Measurements from ENCODE around the gene INAVA. TPM values are rescaled to one million over a fixed set of nuclear protein-coding genes. Genes with fewer than 3 reads are reported as not detected.

INAVA gene
- total RNA-seq, 1 donor from 2014 or later, result 23.7 TPM

- Mint-ChIP-seq H3K27ac (no peak overlapping the region), H3K4me1 (no peaks in the 10 kb centered on the region), H3K27me3 (ENCODE audit: insufficient read depth, low read depth) (no peaks in the 10 kb centered on the region), H3K9me3 (peaks cover 16% of the 10 kb centered on the region), H3K36me3 (peaks cover 2% of the 10 kb centered on the region), H3K4me3 (no peak overlapping the region)
- Histone ChIP-seq H3K9ac (no peak overlapping the region), H4K20me1 (ENCODE audit: low read depth) (no peaks in the 10 kb centered on the region), H3K36me3 (no peaks in the 10 kb centered on the region), H3K27ac (no peak overlapping the region), H2AFZ (replicated peaks) (no peak overlapping the region), H3K4me1 (no peaks in the 10 kb centered on the region), H3K9me3 (ENCODE audit: low read depth) (peaks cover 6% of the 10 kb centered on the region), H3K4me2 (no peak overlapping the region), H3K27me3 (no peaks in the 10 kb centered on the region), H3K79me2 (ENCODE audit: low read depth) (no peaks in the 10 kb centered on the region), H3K4me3 (no peak overlapping the region), H3F3A (ENCODE audit: low read depth) (no peaks in the 10 kb centered on the region)
- DNase-seq (ENCODE audit: low spot score), result no peak
- TF ChIP-seq EZH2phosphoT487 (IDR thresholded peaks at IDR 0.05) (no peak), EZH2 (IDR thresholded peaks at IDR 0.05) (no peak), CTCF (IDR thresholded peaks at IDR 0.05) (no peak)
These were observed 56.3 kb downstream of the INAVA start for GRCh38 chr1:200951016-200951415.

GRCh38 chr1:200954434-200954833 lies 59.7 kb downstream of the INAVA start:
- H3K27ac ChIP-seq, result no peak overlapping the region
- Mint-ChIP-seq H3K27me3 (ENCODE audit: insufficient read depth, low read depth) (no peaks in the 10 kb centered on the region), H3K4me3 (no peak overlapping the region), H3K27ac (no peak overlapping the region), H3K9me3 (no peaks in the 10 kb centered on the region), H3K36me3 (no peaks in the 10 kb centered on the region), H3K4me1 (peaks cover 5% of the 10 kb centered on the region)
- H3K4me3 ChIP-seq, result no peak overlapping the region
- no peaks in the 10 kb centered on the region for H3K79me2 ChIP-seq (ENCODE audit: low read depth)
- no peak for DNase-seq (ENCODE audit: low spot score)
- no peaks in the 10 kb centered on the region for H3K9me3 ChIP-seq (ENCODE audit: low read depth)
- H3K27me3 ChIP-seq, result no peaks in the 10 kb centered on the region
- no peaks in the 10 kb centered on the region for H4K20me1 ChIP-seq (ENCODE audit: low read depth)
- no peak overlapping the region for H3K9ac ChIP-seq
- H3K4me2 ChIP-seq, result no peak overlapping the region
- H3K36me3 ChIP-seq, result no peaks in the 10 kb centered on the region
- TF ChIP-seq EZH2phosphoT487 (IDR thresholded peaks at IDR 0.05), result no peak
- TF ChIP-seq EZH2 (IDR thresholded peaks at IDR 0.05), result no peak
- TF ChIP-seq CTCF (IDR thresholded peaks at IDR 0.05), result no peak
- no peak overlapping the region for H2AFZ ChIP-seq (replicated peaks)
- H3K4me1 ChIP-seq, result peaks cover 2% of the 10 kb centered on the region
- H3F3A ChIP-seq (ENCODE audit: low read depth), result peaks cover under 1% of the 10 kb centered on the region

GRCh38 chr1:200958597-200958996 lies 63.9 kb downstream of the INAVA start:
- H3K27me3 Mint-ChIP-seq (ENCODE audit: insufficient read depth, low read depth), result peaks cover 7% of the 10 kb centered on the region
- Histone ChIP-seq H4K20me1 (ENCODE audit: low read depth) (no peaks in the 10 kb centered on the region), H3K27me3 (no peaks in the 10 kb centered on the region), H3K9ac (no peak overlapping the region), H3K79me2 (ENCODE audit: low read depth) (no peaks in the 10 kb centered on the region), H2AFZ (replicated peaks) (no peak overlapping the region), H3K4me1 (peaks cover 12% of the 10 kb centered on the region), H3K4me2 (no peak overlapping the region), H3K36me3 (no peaks in the 10 kb centered on the region), H3K27ac (no peak overlapping the region), H3F3A (ENCODE audit: low read depth) (peaks cover 4% of the 10 kb centered on the region), H3K9me3 (ENCODE audit: low read depth) (no peaks in the 10 kb centered on the region), H3K4me3 (no peak overlapping the region)
- H3K27ac Mint-ChIP-seq, result no peak overlapping the region
- H3K36me3 Mint-ChIP-seq, result no peaks in the 10 kb centered on the region
- H3K9me3 Mint-ChIP-seq, result no peaks in the 10 kb centered on the region
- TF ChIP-seq CTCF (IDR thresholded peaks at IDR 0.05) (no peak), EZH2 (IDR thresholded peaks at IDR 0.05) (no peak), EZH2phosphoT487 (IDR thresholded peaks at IDR 0.05) (no peak)
- DNase-seq (ENCODE audit: low spot score), result no peak
- H3K4me3 Mint-ChIP-seq, result no peak overlapping the region
- H3K4me1 Mint-ChIP-seq, result peaks cover 23% of the 10 kb centered on the region

Data from neural progenitor cell (in vitro differentiated cells).